ENCODE data around the gene LOXHD1.

The LOXHD1 gene

DNA sequence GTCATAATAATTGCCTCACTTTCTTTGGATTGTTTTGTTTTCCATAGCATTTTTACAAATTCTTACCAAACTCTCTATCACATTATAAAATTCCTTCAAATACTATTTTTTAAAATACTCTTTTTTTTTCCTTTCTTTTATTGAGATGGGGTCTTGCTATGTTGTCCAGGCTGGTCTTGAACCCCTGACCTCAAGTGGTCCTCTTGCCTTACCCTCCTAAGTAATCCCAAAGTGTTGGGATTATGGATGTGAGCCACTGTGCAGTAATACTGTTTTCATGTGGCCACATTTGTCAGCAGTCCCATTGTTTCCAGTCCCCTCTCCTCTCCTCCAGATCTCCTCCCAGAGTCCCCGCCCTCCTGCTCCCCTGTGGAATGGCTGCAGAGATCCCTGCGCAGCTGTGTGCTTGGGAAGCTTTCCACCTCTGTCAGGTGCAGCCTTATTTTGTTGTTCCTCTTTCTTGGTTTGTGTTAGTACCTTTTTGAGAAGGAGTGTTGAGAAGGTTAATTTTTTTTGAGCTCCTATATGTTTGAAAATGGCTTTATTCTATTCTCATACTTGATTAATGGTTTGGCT, 227.3 kb downstream of the LOXHD1 start:
- no peak for TF ChIP-seq CTCF (conservative IDR thresholded peaks at IDR 0.05; ENCODE audit: low read length)
- DNase-seq (ENCODE audit: low read depth), result no peak
- no peak overlapping the region for H3K4me3 ChIP-seq (ENCODE audit: low read length)

GRCh38 chr18:46429130-46429529, 227.9 kb downstream of the LOXHD1 start:
- H3K4me3 ChIP-seq (ENCODE audit: low read length), result no peak overlapping the region
- no peak for DNase-seq (ENCODE audit: low read depth)
- no peak for TF ChIP-seq CTCF (conservative IDR thresholded peaks at IDR 0.05; ENCODE audit: low read length)

DNA sequence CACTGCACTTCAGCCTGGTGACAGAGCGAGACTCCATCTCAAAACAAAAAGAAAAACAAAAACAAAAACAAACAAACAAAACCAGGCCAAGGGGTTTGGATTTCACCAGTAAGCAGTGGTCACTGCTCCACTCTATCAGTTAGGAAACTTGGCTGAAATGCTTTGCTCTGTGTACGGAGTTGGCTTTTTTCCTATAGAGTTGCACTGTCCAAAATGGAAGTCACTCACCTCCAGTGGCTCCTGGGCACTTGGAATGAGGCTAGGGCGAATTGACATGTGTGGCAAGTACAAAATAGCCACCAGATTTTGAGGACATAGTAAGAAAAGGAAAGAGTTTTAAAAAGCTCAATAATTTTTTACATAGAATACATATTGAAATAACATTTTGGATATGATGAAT, 228.7 kb downstream of the LOXHD1 start:
- no peak for DNase-seq (ENCODE audit: low read depth)
- no peak for TF ChIP-seq CTCF (conservative IDR thresholded peaks at IDR 0.05; ENCODE audit: low read length)
- no peak overlapping the region for H3K4me3 ChIP-seq (ENCODE audit: low read length)

DNA sequence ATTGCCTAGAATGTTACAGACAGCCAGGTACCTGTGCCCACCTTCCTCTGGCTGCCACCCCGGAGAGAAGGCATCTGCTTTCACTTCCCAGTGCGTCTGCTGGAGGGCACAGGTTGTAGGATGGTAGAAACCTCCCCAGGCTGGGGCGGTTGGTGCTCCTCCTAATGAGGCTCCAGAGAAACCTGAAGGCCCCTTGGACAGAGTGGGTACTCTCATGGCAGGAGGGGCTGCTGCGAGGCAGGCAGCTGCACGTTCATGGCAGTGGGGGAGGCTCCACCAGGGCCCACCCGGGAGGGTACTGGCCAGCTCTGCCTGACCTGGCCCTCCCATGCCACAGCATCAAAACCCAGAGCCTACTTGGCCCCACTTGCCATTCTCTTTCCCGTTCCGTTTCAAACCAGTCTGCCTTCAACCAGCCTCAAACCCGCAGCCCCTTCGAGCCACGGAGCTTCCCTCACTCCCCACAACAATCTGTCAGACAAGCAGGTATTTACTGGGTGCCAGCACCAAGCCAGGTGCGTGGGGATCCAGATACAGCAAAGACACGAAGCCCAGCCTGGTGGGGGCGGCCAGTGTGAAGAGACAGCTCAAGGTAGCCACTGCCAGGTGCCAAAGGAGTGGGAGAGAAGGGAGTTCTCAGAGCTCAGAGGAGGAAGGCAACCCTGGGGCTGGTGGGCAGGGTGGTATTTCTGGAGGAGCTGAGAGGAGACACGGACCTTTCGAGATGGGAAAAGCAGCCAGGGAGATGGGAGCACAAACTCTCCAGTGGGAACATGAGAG, 229.6 kb downstream of the LOXHD1 start:
- no peak for TF ChIP-seq CTCF (conservative IDR thresholded peaks at IDR 0.05; ENCODE audit: low read length)
- H3K4me3 ChIP-seq (ENCODE audit: low read length), result no peak overlapping the region
- DNase-seq (ENCODE audit: low read depth), result no peak

Measured in AG10803 (cell line).